Measurements from ENCODE around the gene NTM.

DNA sequence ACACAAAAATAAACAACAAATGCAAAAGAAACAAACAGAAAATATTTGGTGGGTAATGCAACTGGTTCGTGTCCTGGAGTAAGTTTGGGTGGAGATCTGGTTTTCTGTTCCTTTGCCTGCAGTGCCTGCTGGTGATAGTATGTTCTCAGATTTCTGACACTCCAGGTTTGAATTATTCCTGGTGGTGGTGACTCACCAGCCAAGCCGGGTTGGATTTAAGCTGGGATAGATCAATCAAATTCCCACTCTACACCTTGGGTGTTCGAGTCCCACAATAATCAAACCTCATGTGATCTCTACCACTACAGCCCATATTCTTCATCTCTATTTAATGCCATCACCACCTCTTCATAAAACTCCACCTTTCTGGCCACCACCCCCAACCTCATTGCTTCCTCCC lies 421.8 kb downstream of the NTM start:
- TF ChIP-seq, protein P1, sequence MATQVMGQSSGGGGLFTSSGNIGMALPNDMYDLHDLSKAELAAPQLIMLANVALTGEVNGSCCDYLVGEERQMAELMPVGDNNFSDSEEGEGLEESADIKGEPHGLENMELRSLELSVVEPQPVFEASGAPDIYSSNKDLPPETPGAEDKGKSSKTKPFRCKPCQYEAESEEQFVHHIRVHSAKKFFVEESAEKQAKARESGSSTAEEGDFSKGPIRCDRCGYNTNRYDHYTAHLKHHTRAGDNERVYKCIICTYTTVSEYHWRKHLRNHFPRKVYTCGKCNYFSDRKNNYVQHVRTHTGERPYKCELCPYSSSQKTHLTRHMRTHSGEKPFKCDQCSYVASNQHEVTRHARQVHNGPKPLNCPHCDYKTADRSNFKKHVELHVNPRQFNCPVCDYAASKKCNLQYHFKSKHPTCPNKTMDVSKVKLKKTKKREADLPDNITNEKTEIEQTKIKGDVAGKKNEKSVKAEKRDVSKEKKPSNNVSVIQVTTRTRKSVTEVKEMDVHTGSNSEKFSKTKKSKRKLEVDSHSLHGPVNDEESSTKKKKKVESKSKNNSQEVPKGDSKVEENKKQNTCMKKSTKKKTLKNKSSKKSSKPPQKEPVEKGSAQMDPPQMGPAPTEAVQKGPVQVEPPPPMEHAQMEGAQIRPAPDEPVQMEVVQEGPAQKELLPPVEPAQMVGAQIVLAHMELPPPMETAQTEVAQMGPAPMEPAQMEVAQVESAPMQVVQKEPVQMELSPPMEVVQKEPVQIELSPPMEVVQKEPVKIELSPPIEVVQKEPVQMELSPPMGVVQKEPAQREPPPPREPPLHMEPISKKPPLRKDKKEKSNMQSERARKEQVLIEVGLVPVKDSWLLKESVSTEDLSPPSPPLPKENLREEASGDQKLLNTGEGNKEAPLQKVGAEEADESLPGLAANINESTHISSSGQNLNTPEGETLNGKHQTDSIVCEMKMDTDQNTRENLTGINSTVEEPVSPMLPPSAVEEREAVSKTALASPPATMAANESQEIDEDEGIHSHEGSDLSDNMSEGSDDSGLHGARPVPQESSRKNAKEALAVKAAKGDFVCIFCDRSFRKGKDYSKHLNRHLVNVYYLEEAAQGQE (IDR thresholded peaks at IDR 0.05; ENCODE audit: insufficient replicate concordance, low read depth): no peak
- TF ChIP-seq POLR2AphosphoS5 (IDR thresholded peaks at IDR 0.05; ENCODE audit: low read depth) (no peak), GABPA (IDR thresholded peaks at IDR 0.05; ENCODE audit: low read depth) (no peak)
- TF ChIP-seq, protein P2, sequence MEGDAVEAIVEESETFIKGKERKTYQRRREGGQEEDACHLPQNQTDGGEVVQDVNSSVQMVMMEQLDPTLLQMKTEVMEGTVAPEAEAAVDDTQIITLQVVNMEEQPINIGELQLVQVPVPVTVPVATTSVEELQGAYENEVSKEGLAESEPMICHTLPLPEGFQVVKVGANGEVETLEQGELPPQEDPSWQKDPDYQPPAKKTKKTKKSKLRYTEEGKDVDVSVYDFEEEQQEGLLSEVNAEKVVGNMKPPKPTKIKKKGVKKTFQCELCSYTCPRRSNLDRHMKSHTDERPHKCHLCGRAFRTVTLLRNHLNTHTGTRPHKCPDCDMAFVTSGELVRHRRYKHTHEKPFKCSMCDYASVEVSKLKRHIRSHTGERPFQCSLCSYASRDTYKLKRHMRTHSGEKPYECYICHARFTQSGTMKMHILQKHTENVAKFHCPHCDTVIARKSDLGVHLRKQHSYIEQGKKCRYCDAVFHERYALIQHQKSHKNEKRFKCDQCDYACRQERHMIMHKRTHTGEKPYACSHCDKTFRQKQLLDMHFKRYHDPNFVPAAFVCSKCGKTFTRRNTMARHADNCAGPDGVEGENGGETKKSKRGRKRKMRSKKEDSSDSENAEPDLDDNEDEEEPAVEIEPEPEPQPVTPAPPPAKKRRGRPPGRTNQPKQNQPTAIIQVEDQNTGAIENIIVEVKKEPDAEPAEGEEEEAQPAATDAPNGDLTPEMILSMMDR (IDR thresholded peaks at IDR 0.05; ENCODE audit: insufficient read depth, low read length): no peak
